CD4-positive, alpha-beta T cell treated with Interleukin-6 for 4 hours (primary cell): Measurements from ENCODE around the gene SPRN.
A peak's percentile ranks its signal among the peaks of the same experiment; 100 is the strongest.
"Not testable (repeated sequence)": the region's sequence is repeated elsewhere in the genome, so short reads cannot be mapped to it uniquely, and the experiment has no call there.

ENCODE experiments used
- DNase-seq: peaks from one replicate; pipeline ENCODE4 v3.0.0-alpha.2; 2020; ENCODE audit warnings: mixed read lengths

Gene SPRN

DNA sequence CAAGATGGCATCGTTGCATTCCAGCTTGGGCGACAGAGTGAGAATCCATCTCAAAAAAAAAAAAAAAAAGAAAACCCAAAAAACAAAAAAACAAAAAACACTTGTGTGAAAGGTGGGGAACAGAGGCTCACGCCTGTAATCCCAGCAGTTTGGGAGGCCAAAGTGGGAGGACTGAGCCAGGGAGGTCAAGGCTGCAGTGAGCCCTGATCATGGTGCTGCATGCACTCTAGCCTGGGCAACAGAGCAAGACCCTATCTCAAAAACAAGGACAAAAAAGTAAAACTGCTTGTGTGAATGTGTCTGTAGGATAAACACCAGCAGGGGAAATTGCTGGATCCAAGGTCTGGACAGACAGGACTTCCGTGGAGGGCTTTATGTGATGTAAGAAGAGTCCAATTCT, 40.9 kb downstream of the SPRN start:
- DNase-seq, result no peak

DNA sequence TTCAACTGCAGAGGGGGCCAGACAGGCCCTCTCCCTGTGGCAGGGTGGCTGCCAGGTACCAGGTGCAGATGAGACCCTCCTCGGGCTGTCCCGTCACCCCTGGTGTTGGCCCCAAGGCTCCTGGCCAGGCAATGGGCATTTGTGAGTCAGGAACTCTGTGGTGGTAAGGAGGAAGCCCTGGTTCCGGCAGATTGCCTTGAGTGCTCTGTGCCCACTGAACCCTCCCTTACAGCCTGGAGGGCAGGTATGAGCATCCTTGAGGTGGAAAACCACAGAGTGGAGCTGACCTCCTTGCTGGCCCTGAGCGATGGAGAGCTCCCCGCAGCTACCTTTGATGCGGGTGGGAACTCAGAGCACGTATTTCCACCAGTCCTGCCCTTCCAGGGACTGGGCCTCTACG, 43.4 kb downstream of the SPRN start:
- no peak for DNase-seq

DNA sequence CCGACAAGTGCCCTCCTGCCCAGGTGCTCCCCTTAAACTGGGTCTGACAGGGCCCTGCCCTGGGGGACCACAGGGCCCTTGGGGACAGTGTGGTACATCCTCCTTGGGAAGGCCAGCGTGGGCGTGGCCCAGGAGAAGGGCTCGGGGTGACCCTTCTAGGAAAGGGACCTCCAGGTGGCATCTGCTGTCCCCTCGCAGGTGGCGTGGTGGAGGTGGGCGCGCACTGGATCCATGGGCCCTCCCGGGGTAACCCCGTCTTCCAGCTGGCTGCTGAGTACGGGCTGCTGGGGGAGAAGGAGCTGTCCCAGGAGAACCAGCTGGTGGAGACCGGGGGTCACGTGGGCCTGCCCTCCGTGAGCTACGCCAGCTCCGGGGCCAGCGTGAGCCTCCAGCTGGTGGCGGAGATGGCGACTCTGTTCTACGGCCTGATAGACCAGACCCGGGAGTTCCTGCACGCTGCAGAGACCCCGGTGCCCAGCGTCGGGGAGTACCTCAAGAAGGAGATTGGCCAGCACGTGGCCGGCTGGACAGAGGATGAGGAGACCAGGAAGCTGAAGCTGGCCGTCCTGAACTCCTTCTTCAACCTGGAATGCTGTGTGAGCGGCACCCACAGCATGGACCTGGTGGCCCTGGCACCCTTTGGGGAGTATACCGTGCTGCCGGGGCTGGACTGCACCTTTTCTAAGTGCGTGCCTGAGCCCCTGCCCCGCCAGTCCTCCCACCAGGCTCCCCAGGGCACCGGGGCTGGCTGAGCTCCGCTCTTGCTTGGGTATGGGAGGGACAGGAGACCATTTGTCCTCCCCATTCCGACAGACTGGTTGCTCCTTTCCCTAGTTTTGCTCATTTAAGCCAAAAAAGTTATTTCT, 44.4 kb downstream of the SPRN start:
- no peak for DNase-seq

DNA sequence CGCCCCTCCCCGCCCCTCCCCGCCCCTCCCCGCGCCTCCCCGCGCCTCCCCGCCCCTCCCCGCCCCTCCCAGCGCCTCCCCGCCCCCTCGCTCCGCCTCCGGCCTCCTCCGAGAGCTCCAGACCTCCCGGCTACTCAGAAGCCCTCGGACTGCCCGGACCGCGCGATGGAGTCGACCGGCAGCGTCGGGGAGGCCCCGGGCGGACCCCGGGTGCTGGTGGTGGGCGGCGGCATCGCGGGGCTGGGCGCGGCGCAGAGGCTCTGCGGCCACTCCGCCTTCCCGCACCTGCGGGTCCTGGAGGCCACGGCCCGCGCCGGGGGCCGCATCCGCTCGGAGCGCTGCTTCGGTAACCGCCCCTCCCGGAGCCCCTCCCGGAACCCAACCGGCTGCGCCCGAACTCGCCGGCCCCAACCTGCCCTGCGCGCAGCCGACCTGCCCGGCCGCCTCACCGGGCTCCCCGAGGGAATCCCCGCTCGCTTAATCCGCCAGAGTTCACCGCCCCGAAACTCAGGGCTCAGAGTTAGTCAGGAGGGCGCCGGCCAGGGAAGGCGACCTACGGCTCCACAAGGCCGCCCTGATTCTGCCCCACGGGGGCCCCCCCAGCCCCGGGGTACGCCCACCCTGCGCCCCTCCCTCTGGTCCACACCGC, 45.1 kb downstream of the SPRN start, which contains the start of gene PAOX:
Gene PAOX (plus strand): TSS at position 111 of the 649 bp plus-strand sequence. CDS start 55 bp downstream, at position 166.
- peak; percentile 64 for DNase-seq

DNA sequence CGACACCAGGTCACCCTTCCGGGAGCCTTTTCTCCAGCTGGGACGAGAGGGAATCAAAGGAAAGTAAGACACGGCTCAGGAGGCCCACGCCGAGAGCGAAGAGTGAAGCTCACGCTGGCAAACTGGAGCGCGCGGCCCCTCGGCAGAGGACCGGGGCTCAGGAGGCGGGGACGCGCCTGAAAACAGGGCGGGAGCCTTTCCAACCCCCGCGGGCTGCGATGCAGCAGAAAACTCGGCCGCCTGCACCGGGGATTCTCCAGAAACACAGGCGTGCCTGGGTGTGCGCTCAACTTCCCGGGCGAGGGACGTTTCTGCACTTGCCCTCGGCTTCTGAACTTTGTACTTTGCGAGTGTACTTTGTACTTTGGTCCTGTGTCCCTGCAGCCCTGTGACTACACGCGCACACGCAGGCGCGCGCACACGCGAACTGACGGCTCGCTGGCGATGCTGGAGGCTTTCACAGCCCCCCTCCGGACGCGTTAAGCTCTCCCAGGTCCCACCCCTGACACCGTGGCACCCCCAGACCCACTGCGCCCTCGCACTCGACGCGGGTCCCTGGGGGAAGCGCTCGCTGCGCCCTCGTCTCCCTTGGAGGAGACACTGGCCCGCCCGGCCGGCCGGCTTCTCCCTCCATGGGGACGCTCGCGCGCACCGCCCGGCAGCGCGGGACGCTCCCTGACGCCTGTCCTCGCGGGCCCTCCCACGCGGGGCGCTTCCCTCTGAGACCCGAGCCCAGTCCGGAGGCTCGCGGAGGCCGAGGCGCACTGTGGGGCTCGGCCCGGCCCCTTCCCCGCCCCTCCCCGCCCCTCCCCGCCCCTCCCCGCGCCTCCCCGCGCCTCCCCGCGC, 46.0 kb downstream of the SPRN start:
- DNase-seq, result peak; percentile 75

DNA sequence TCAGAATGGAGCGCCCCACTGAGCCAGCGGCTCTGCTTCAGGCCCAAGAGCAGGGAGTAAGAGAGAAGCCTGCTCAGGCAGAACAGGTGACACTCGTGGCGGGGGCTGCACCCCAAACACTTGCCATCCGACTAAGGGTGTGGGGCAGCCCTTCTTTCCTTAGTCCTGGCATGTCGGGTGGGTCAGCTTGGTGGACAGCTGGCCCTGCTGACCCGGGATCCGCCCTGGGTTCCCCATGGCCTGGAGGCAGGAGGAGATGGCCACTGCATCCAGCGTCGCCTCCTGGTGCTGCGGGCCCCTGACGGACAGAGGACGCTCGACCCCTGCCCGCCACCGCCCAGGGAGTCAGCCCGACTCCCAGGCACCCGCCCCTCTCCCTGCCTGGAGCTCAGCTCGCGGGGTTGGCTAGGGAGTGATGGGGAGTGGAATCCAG, 46.6 kb downstream of the SPRN start:
- no peak for DNase-seq

DNA sequence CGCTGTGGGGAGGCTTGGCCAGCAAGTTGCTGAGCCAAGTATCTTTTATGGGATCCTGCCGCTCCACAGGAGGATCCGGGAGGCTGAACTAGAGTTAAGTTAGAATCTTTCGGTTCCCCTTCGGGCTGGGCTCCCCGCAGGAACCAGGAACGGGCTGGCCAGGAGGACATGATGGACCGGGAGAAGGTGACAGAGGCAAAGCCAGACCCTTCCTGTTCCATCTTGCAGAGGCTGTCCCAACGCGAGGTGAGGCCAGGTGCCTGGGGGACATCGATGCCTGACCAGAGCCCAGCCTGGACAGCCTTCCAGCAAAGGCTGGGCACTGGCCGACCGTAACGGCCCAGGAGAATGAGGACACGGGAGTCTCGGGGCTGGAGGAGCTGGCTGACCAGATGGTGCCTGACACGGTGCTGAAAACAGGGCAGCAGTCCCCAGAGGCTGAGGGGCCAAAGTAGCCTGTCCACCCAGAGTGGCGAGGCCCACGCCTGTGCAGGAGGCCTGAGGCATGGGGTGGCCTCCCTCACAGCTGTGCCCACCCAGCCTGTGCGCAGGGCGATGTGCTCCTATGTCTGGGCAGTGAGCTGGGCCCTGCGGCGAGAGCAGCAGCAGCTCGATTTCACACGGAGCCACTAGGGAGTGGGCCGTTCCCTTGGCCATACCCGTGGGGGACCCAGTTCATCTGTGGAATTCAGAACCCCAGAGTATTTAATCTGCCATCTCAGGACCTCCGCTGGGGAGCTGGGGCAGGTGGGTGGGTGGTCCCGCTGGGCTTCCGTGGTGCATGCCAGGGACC, 47.2 kb downstream of the SPRN start:
- DNase-seq, result no peak

DNA sequence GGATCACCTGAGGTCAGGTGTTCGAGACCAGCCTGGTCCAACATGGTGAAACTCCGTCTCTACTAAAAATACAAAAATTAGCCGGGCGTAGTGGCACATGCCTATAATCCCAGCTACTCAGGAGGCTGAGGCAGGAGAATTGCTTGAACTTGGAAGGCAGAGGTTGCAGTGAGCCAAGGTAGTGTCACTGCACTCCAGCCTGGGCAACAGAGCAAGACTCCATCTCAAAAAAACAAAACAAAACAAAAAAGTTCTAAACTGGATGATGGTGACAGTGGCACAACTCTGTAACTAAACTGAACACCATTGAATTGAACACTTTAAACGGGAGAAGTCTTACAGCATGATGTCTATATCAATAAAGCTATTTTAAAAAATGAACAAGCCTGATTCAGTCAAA, 48.2 kb downstream of the SPRN start:
- DNase-seq, result not testable (repeated sequence)

DNA sequence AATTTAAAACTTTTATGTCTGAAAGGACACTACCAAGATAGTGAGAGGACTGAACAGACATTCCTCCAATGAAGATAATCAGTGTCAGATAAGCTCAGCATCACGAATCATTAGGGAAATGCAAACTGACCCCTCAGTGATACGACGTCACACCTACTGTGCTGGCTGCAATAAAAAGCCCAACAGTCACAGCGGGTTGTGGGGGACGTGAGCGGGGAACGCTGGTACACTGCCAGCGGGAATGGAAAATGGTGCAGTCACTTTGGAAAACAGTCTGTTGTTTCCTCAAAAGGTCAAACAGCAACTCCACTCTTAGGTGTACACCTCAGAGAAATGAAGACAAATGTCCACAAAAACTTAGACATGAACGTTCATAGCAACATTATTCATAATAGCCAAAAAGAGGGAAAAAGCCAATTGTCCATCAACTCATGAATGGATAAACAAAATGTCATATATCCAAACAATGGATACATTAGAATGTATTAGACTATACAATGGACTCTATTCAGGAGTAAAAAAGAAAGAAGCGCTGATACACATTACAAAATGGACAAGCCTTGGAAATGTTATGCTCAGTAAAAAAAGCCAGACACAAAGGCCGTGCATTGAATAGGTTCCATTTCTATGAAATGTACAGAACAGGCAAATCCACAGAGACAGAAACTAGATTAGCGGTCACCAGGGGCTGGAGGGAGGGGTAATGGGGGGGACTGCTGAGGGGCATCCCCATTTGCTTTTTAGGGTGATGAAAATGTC, 48.9 kb downstream of the SPRN start:
- DNase-seq, result no peak

DNA sequence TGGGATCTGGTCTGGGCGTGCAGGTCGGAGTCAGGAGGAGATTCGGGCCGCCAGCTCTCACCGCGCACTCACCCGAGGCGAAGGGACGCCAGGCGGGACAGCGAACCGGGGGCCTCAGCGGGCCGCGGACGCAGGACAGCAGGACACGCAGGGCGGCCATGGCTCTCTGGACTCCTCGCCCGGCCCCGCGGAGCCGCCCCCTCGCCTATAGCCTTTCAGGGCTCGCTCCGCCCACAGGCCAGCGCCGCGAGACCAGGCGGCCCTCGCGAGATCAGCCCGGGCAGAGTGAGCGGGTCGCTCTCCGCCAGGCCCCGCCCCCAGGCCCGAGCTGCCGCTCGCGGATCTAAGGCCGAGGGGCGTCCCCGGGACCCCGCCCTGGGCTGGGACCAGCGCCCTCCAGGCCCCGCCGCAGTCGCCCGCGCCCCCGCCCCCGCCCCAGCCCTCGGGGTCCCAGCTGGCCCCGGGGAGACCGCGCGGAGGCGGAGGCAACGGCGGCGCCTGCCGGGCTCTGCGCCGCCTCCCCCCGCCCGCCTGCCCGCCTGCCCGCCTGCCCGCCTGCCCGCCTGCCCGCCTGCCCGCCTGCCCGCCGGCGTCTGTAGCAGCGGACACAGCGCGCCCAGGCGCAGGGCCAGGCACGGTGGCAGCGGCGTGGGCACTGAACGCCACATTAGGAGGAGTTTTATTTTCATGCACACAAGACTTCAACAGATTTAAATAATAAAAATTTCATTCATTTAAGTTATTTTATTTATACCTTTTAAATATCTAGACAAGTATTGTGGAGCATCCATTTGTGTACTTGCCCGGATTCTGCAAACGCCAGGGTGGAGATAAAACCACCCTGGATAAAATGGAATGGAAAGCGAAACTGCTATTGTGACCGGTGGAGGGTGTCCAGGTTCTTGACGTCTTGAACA, 51.0 kb downstream of the SPRN start, which contains the start of gene ECHS1:
Gene ECHS1 (minus strand): TSS at position 181 of the 917 bp plus-strand sequence. CDS start 21 bp downstream, at position 160.
- DNase-seq, result peak; percentile 94

DNA sequence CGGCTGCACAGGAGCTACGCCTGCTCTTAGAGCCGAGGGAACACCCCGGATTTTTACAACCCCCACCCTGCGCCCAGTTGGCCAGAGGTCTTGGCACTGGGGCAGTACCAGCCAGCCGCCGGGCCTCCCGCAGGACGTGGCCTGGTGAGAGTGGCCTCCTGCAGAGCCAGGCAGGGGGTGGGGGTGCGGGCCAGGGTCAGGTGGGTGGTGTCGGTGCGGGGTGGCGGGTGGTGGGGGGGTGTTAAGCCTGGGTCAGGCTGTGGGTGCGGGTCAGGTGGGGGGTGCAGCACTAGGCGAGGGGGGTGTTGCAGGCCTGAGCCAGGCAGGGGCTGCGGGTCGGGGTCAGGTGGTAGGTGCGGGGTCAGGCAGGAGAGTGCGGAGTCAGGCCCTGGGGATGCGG, 51.9 kb downstream of the SPRN start:
- DNase-seq, result no peak
